K562 (cell line): ENCODE data around the gene POLD4. TPM values are rescaled to one million over a fixed set of nuclear protein-coding genes. Genes with fewer than 3 reads are reported as not detected.

Experiments
- CC2D1A ChIP-seq: fragments of 450-650 bp; IDR thresholded peaks from 2 replicates; pipeline ENCODE4 v1.6.1; 2017; ENCODE audit warnings: mild to moderate bottlenecking
- E2F4 ChIP-seq: sonication (generic); formaldehyde crosslinking; IDR thresholded peaks from 2 replicates; pipeline ENCODE4 v1.8.0; 2022; ENCODE audit warnings: mild to moderate bottlenecking, low read depth, missing genetic modification reagents
- ERF ChIP-seq: fragments of 450-650 bp; formaldehyde crosslinking; IDR thresholded peaks from 2 replicates; pipeline ENCODE4 v1.4.0; 2020; ENCODE audit warnings: mild to moderate bottlenecking, mixed read lengths
- FUS ChIP-seq: fragments of 200-400 bp; formaldehyde crosslinking; optimal IDR thresholded peaks from 2 replicates; pipeline ENCODE3; 2017; ENCODE audit warnings: low read depth, low read length
- HIVEP1 ChIP-seq: fragments of 250-450 bp; sonication (Bioruptor Pico); IDR thresholded peaks from 2 replicates; pipeline ENCODE4 v1.4.0; 2020; ENCODE audit warnings: mild to moderate bottlenecking
- ID3 ChIP-seq, 2 experiments: fragments of 250-450 bp in 1 of 2; fragments of 450-650 bp in 1 of 2; sonication (Bioruptor Pico) in 1 of 2; IDR thresholded peaks; 2 replicates each; pipeline versions ENCODE4 v1.6.1 to v1.8.0; 2016 to 2021; ENCODE audit warnings: mild to moderate bottlenecking in 2 of 2, moderate library complexity in 2 of 2, missing compliant biosample characterization in 1 of 2, missing genetic modification characterization in 1 of 2
- KHSRP ChIP-seq: fragments of 450-650 bp; IDR thresholded peaks from 2 replicates; pipeline ENCODE4 v1.6.1; 2017
- MAFK ChIP-seq: IDR thresholded peaks from 2 replicates; pipeline ENCODE4 v1.6.1; 2011; ENCODE audit warnings: low read length, improper control_type of control experiment
- NCOA4 ChIP-seq: fragments of 450-650 bp; IDR thresholded peaks from 2 replicates; pipeline ENCODE4 v1.6.1; 2018; ENCODE audit warnings: mild to moderate bottlenecking; ENCODE audit not compliant: partially characterized antibody
- RBM34 ChIP-seq: fragments of 200-400 bp; formaldehyde crosslinking; IDR thresholded peaks from 2 replicates; pipeline ENCODE4 v1.6.1; 2018; ENCODE audit warnings: low read length, borderline replicate concordance; ENCODE audit not compliant: insufficient read depth
- TOE1 ChIP-seq, 2 experiments: fragments of 450-650 bp in 1 of 2; sonication (generic) in 1 of 2; formaldehyde crosslinking in 1 of 2; IDR thresholded peaks; 2 replicates each; pipeline versions ENCODE4 v1.7.1 to v1.8.0; 2016 to 2022; ENCODE audit warnings: borderline replicate concordance in 2 of 2, mild to moderate bottlenecking in 2 of 2, antibody characterized with exemption in 1 of 2, inconsistent platforms in 1 of 2, low read depth in 1 of 2, missing genetic modification reagents in 1 of 2, moderate library complexity in 1 of 2
- XRCC3 ChIP-seq: fragments of 450-650 bp; IDR thresholded peaks from 2 replicates; pipeline ENCODE4 v1.6.1; 2017; ENCODE audit warnings: mild to moderate bottlenecking, moderate library complexity
- ZBTB12 ChIP-seq: fragments of 250-450 bp; sonication (Bioruptor Pico); IDR thresholded peaks from 2 replicates; pipeline ENCODE4 v1.4.0; 2020
- ZBTB40 ChIP-seq, 2 experiments: fragments of 450-650 bp in 1 of 2; sonication (generic) in 1 of 2; formaldehyde crosslinking in 1 of 2; IDR thresholded peaks; 2 replicates each; pipeline versions ENCODE4 v1.7.1 to v1.9.0; 2016 to 2022; ENCODE audit warnings: inconsistent platforms in 1 of 2, mild to moderate bottlenecking in 1 of 2, missing genetic modification reagents in 1 of 2
- polyA plus RNA-seq, 8 experiments: library from polyadenylated mRNA; depleted of rRNA in 4 of 8; stranded (reverse) in 5 of 8; unstranded in 3 of 8; fragments of >200 nt; fragmentation: Nextera tagmentation in 2 of 8; fragmentation: Illumina TruSeq in 1 of 8; extraction: Ambion mirVana in 2 of 8; extraction: Trizol in 1 of 8; gene quantifications; 2 replicates each; pipeline versions ENCODE4 v1.2.1 to v1.2.3, GENCODE V29; 2011 to 2014; ENCODE audit warnings: inconsistent platforms in 1 of 8, missing spikeins in 1 of 8
- total RNA-seq, 7 experiments: library from RNA; depleted of rRNA in 6 of 7; stranded (reverse); fragments of >200 nt in 6 of 7; fragmentation: Illumina TruSeq in 2 of 7; extraction: Trizol in 2 of 7; gene quantifications; 2 replicates each; pipeline versions ENCODE4 v1.2.1 to v1.2.3, GENCODE V29; 2011 to 2021; ENCODE audit warnings: low replicate concordance in 1 of 7

POLD4 gene
- total and polyA plus RNA-seq, 9 of the 15 experiments (the other 6 are each of a cell fraction or from before 2014, with no cell fraction given), result 5.8 to 64.5 (median 18.3) TPM

- no peak for TF ChIP-seq XRCC3
- peak; percentile 60 for TF ChIP-seq ZBTB12 (CRISPR knock-in tag)
- no peak for TF ChIP-seq NCOA4
- TF ChIP-seq FUS, result peak; percentile 68
- no peak for TF ChIP-seq ID3 (CRISPR knock-in tag; IDR thresholded peaks at IDR 0.05)
- peak; percentile 48; the same call in 1 of the 2 replicates for TF ChIP-seq ID3 (tag; IDR thresholded peaks at IDR 0.05)
- TF ChIP-seq HIVEP1 (CRISPR knock-in tag), result peak; percentile 50; the same call in 1 of the 2 replicates
- no peak for TF ChIP-seq KHSRP
- no peak for TF ChIP-seq CC2D1A
- peak; percentile 100 for TF ChIP-seq TOE1 (IDR thresholded peaks at IDR 0.05; ENCODE audit: borderline replicate concordance)
- no peak for TF ChIP-seq TOE1 (CRISPR knock-in tag; IDR thresholded peaks at IDR 0.05; ENCODE audit: borderline replicate concordance, low read depth)
- no peak for TF ChIP-seq ZBTB40 (IDR thresholded peaks at IDR 0.05)
- TF ChIP-seq ZBTB40 (CRISPR knock-in tag; IDR thresholded peaks at IDR 0.05), result no peak
- TF ChIP-seq MAFK, result no peak
- peak; percentile 71; the same call in 1 of the 2 replicates for TF ChIP-seq ERF (CRISPR knock-in tag)
- no peak for TF ChIP-seq E2F4 (CRISPR knock-in tag)
- no peak for TF ChIP-seq RBM34
Measured at GRCh38 chr11:67391304-67392182, 38.2 kb upstream of the POLD4 start, which contains the start of gene RAD9A (continued).
